H9 (cell line): ENCODE results near the gene GARIN1A. TPM values are rescaled to one million over a fixed set of nuclear protein-coding genes. Genes with fewer than 3 reads are reported as not detected.
A peak's percentile ranks its signal among the peaks of the same experiment; 100 is the strongest.

Experiments used
- DNase-seq: peaks from one replicate; pipeline ENCODE4 v3.0.0-alpha.2; 2017
- H2AFZ ChIP-seq: one replicate; pipeline ENCODE4 v1.6.1; 2013; ENCODE audit warnings: mild to moderate bottlenecking, low read length, control low read depth, moderate library complexity
- H2AK5ac ChIP-seq: 2 replicates; pipeline ENCODE4 v1.6.1; 2013; ENCODE audit warnings: low read length, control low read depth, mixed read lengths; ENCODE audit not compliant: insufficient read length
- H2BK120ac ChIP-seq: one replicate; pipeline ENCODE4 v1.6.1; 2013; ENCODE audit warnings: low read depth, mild to moderate bottlenecking, low read length, control low read depth, inconsistent platforms; ENCODE audit not compliant: poor library complexity, severe bottlenecking
- H2BK12ac ChIP-seq: 2 replicates; pipeline ENCODE4 v1.6.1; 2013; ENCODE audit warnings: low read length, control low read depth, mixed read lengths, low read depth; ENCODE audit not compliant: insufficient read length
- H2BK15ac ChIP-seq: 2 replicates; pipeline ENCODE4 v1.6.1; 2013; ENCODE audit warnings: low read depth, low read length, control low read depth
- H2BK20ac ChIP-seq: one replicate; pipeline ENCODE4 v1.6.1; 2013; ENCODE audit warnings: low read depth, mild to moderate bottlenecking, low read length, control low read depth, inconsistent platforms; ENCODE audit not compliant: poor library complexity, severe bottlenecking
- H2BK5ac ChIP-seq: 2 replicates; pipeline ENCODE4 v1.6.1; 2013; ENCODE audit warnings: low read length, control low read depth, mixed read lengths; ENCODE audit not compliant: insufficient read length
- H3K14ac ChIP-seq: 2 replicates; pipeline ENCODE4 v1.6.1; 2013; ENCODE audit warnings: low read length, control low read depth; ENCODE audit not compliant: insufficient read depth
- H3K18ac ChIP-seq: 2 replicates; pipeline ENCODE4 v1.6.1; 2013; ENCODE audit warnings: low read depth, mild to moderate bottlenecking, mixed read lengths, low read length, control low read depth; ENCODE audit not compliant: insufficient read length
- H3K23ac ChIP-seq: 2 replicates; pipeline ENCODE4 v1.6.1; 2013; ENCODE audit warnings: low read length, control low read depth, mixed read lengths, low read depth; ENCODE audit not compliant: insufficient read length
- H3K23me2 ChIP-seq: 2 replicates; pipeline ENCODE4 v1.6.1; 2013; ENCODE audit warnings: low read depth, mild to moderate bottlenecking, mixed read lengths, low read length, control low read depth; ENCODE audit not compliant: insufficient read length, poor library complexity, severe bottlenecking
- H3K27ac ChIP-seq: 2 replicates; pipeline ENCODE4 v1.5.1; 2013; ENCODE audit warnings: low read length, control low read depth, mixed read lengths, low read depth; ENCODE audit not compliant: insufficient read length
- H3K27me3 ChIP-seq: 2 replicates; pipeline ENCODE4 v1.6.1; 2013; ENCODE audit warnings: low read length, control low read depth, inconsistent platforms; ENCODE audit not compliant: insufficient read depth
- H3K4ac ChIP-seq: 2 replicates; pipeline ENCODE4 v1.6.1; 2013; ENCODE audit warnings: low read depth, mild to moderate bottlenecking, control low read depth, inconsistent platforms, low read length, moderate library complexity
- H3K4me1 ChIP-seq: 2 replicates; pipeline ENCODE4 v1.6.1; 2013; ENCODE audit warnings: low read length, control low read depth, inconsistent platforms; ENCODE audit not compliant: insufficient read depth
- H3K4me2 ChIP-seq: 2 replicates; pipeline ENCODE4 v1.6.1; 2013; ENCODE audit warnings: low read length, control low read depth, mixed read lengths; ENCODE audit not compliant: insufficient read length, insufficient read depth
- H3K56ac ChIP-seq: 2 replicates; pipeline ENCODE4 v1.6.1; 2013; ENCODE audit warnings: low read depth, mild to moderate bottlenecking, mixed read lengths, low read length, control low read depth; ENCODE audit not compliant: insufficient read length
- H3K79me1 ChIP-seq: 2 replicates; pipeline ENCODE4 v1.6.1; 2013; ENCODE audit warnings: low read depth, mild to moderate bottlenecking, moderate library complexity, low read length, control low read depth, inconsistent platforms; ENCODE audit not compliant: insufficient read depth, poor library complexity, severe bottlenecking
- H3K79me2 ChIP-seq: 2 replicates; pipeline ENCODE4 v1.6.1; 2013; ENCODE audit warnings: low read length, control low read depth, inconsistent platforms; ENCODE audit not compliant: insufficient read depth
- H3K9ac ChIP-seq: 2 replicates; pipeline ENCODE4 v1.6.1; 2013; ENCODE audit warnings: low read length, control low read depth, mixed read lengths; ENCODE audit not compliant: insufficient read length; ENCODE audit errors: extremely low read depth
- H3K9me3 ChIP-seq: one replicate; pipeline ENCODE4 v1.6.1; 2013; ENCODE audit warnings: low read depth, low read length, inconsistent platforms; ENCODE audit not compliant: control insufficient read depth
- H3T11ph ChIP-seq: one replicate; pipeline ENCODE4 v1.6.1; 2013; ENCODE audit warnings: mild to moderate bottlenecking, low read length, control low read depth, inconsistent platforms
- H4K20me1 ChIP-seq: one replicate; pipeline ENCODE4 v1.6.1; 2013; ENCODE audit not compliant: control insufficient read depth, insufficient read length, insufficient read depth
- H4K5ac ChIP-seq: 2 replicates; pipeline ENCODE4 v1.6.1; 2013; ENCODE audit warnings: low read depth, mild to moderate bottlenecking, mixed read lengths, low read length, control low read depth; ENCODE audit not compliant: insufficient read length
- H4K8ac ChIP-seq: replicated peaks from 2 replicates; pipeline ENCODE4 v1.6.1; 2013; ENCODE audit warnings: low read length, control low read depth, mixed read lengths, low read depth; ENCODE audit not compliant: insufficient read length
- H4K91ac ChIP-seq: 2 replicates; pipeline ENCODE4 v1.6.1; 2013; ENCODE audit warnings: low read depth, mild to moderate bottlenecking, moderate library complexity, mixed read lengths, low read length, control low read depth; ENCODE audit not compliant: insufficient read length
- H3K27ac Mint-ChIP-seq, 3 experiments: 2 replicates in 2 of 3; 3 replicates in 1 of 3; pipeline ENCODE4 v1.8.0; 2020 to 2021; ENCODE audit warnings: mixed read lengths in 3 of 3, mild to moderate bottlenecking in 1 of 3, moderate library complexity in 1 of 3
- H3K27me3 Mint-ChIP-seq: 2 replicates; pipeline ENCODE4 v1.8.0; 2021; ENCODE audit warnings: low read depth, mild to moderate bottlenecking, moderate library complexity, mixed read lengths
- H3K36me3 Mint-ChIP-seq, 3 experiments: 2 replicates in 2 of 3; 3 replicates in 1 of 3; pipeline ENCODE4 v1.8.0; 2020 to 2021; ENCODE audit warnings: low read depth in 3 of 3, mixed read lengths in 3 of 3; ENCODE audit not compliant: insufficient read depth in 1 of 3
- H3K4me1 Mint-ChIP-seq, 2 experiments: 2 replicates each; pipeline ENCODE4 v1.8.0; 2020; ENCODE audit warnings: mixed read lengths in 2 of 2
- H3K4me3 Mint-ChIP-seq, 2 experiments: 2 replicates in 1 of 2; 3 replicates in 1 of 2; pipeline ENCODE4 v1.8.0; 2020 to 2021; ENCODE audit warnings: mild to moderate bottlenecking in 2 of 2, mixed read lengths in 2 of 2, moderate library complexity in 1 of 2
- H3K9me3 Mint-ChIP-seq, 2 experiments: 2 replicates in 1 of 2; 3 replicates in 1 of 2; pipeline ENCODE4 v1.8.0; 2020; ENCODE audit warnings: mild to moderate bottlenecking in 2 of 2, mixed read lengths in 2 of 2, moderate library complexity in 1 of 2
- WGBS: extraction: QIAGEN DNeasy Blood & Tissue Kit; methylation state at CpG from one replicate; pipeline ENCODE4 v1.1.7; 2013; ENCODE audit warnings: missing lambda C conversion rate, low lambda C conversion rate, mixed read lengths; ENCODE audit not compliant: insufficient read length; ENCODE audit errors: extremely low coverage; 5-methylcytosine and 5-hydroxymethylcytosine counted together
- total RNA-seq: library from RNA; stranded (reverse); gene quantifications from 2 replicates; pipeline ENCODE4 v1.2.1, GENCODE V29; 2021
- TF ChIP-seq, protein P1 (sequence below): fragments of 200-600 bp; sonication (generic); conservative IDR thresholded peaks from 3 replicates; pipeline ENCODE4 v1.8.0; 2021; ENCODE audit warnings: antibody characterized with exemption, mild to moderate bottlenecking

The GARIN1A gene
- total RNA-seq, 1 experiment from 2014 or later, result 0.98 TPM

DNA sequence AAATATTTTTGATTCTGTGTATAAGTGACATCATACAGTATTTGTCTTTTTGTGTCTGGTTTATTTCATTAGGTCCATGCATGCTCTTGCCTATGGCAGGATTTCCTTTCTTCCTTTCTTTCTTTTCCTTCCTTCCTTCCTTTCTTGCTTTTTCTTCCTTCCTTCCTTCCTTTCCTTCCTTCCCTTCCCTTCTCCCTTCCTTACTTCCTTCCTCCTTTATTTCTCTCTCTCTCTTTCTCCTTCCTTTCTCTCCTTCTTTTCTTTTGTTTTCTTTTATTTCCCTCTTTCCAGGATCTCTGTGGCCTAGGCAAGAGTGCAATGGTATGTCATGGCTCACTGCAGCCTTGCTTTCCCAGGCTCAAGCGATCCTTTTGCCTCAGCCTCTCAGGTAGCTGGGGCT is 35.7 kb downstream of the GARIN1A start:
- H3K27me3 ChIP-seq, result no peaks in the 10 kb centered on the region
- H3K23me2 ChIP-seq, result no peaks in the 10 kb centered on the region
- H3K4ac ChIP-seq, result no peak overlapping the region
- no peak overlapping the region for H3K14ac ChIP-seq
- no peak overlapping the region for H2BK20ac ChIP-seq
- WGBS, result no CpG with 5 or more reads among the region's 1 CpG
- Mint-ChIP-seq H3K27ac (peak overlapping the region in 2 of 3 experiments; percentile 32 to 94; a peak in 3 of 7 replicates), H3K36me3 (peaks cover 0 to 4% (median 0%) of the 10 kb centered on the region in 3 experiments; a peak in 2 of 7 replicates), H3K9me3 (no peaks in the 10 kb centered on the region; a peak in 1 of 5 replicates), H3K27me3 (no peaks in the 10 kb centered on the region), H3K4me3 (no peak overlapping the region), H3K4me1 (peaks cover 39 to 52% of the 10 kb centered on the region in 2 experiments)
- no peak overlapping the region for H4K5ac ChIP-seq
- no peak overlapping the region for H2BK5ac ChIP-seq
- DNase-seq, result no peak
- H3K79me2 ChIP-seq, result no peaks in the 10 kb centered on the region
- no peak overlapping the region for H3K56ac ChIP-seq
- H3K9ac ChIP-seq, result no peak overlapping the region
- peaks cover 3% of the 10 kb centered on the region; the same call in 1 of the 2 replicates for H3K4me1 ChIP-seq
- peak overlapping the region; percentile 29 for H2BK120ac ChIP-seq
- no peak overlapping the region for H3K27ac ChIP-seq
- no peak overlapping the region for H2AFZ ChIP-seq
- no peaks in the 10 kb centered on the region for H4K20me1 ChIP-seq
- H3K23ac ChIP-seq, result no peak overlapping the region
- H2BK15ac ChIP-seq, result no peak overlapping the region; the same call in 1 of the 2 replicates
- no peak overlapping the region for H4K8ac ChIP-seq
- no peak overlapping the region for H3K4me2 ChIP-seq
- no peak overlapping the region for H3K18ac ChIP-seq
- no peaks in the 10 kb centered on the region for H3K9me3 ChIP-seq
- TF ChIP-seq, protein P1, sequence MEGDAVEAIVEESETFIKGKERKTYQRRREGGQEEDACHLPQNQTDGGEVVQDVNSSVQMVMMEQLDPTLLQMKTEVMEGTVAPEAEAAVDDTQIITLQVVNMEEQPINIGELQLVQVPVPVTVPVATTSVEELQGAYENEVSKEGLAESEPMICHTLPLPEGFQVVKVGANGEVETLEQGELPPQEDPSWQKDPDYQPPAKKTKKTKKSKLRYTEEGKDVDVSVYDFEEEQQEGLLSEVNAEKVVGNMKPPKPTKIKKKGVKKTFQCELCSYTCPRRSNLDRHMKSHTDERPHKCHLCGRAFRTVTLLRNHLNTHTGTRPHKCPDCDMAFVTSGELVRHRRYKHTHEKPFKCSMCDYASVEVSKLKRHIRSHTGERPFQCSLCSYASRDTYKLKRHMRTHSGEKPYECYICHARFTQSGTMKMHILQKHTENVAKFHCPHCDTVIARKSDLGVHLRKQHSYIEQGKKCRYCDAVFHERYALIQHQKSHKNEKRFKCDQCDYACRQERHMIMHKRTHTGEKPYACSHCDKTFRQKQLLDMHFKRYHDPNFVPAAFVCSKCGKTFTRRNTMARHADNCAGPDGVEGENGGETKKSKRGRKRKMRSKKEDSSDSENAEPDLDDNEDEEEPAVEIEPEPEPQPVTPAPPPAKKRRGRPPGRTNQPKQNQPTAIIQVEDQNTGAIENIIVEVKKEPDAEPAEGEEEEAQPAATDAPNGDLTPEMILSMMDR, result no peak
- H2AK5ac ChIP-seq, result no peak overlapping the region
- no peak overlapping the region for H4K91ac ChIP-seq
- H2BK12ac ChIP-seq, result no peak overlapping the region
- no peak overlapping the region for H3T11ph ChIP-seq
- H3K79me1 ChIP-seq, result no peaks in the 10 kb centered on the region
